Measurements from ENCODE around the gene LCN12. TPM values are rescaled to one million over a fixed set of nuclear protein-coding genes. Genes with fewer than 3 reads are reported as not detected.

Gene LCN12
- total RNA-seq, 1 experiment from 2014 or later = 0.55 TPM

DNA sequence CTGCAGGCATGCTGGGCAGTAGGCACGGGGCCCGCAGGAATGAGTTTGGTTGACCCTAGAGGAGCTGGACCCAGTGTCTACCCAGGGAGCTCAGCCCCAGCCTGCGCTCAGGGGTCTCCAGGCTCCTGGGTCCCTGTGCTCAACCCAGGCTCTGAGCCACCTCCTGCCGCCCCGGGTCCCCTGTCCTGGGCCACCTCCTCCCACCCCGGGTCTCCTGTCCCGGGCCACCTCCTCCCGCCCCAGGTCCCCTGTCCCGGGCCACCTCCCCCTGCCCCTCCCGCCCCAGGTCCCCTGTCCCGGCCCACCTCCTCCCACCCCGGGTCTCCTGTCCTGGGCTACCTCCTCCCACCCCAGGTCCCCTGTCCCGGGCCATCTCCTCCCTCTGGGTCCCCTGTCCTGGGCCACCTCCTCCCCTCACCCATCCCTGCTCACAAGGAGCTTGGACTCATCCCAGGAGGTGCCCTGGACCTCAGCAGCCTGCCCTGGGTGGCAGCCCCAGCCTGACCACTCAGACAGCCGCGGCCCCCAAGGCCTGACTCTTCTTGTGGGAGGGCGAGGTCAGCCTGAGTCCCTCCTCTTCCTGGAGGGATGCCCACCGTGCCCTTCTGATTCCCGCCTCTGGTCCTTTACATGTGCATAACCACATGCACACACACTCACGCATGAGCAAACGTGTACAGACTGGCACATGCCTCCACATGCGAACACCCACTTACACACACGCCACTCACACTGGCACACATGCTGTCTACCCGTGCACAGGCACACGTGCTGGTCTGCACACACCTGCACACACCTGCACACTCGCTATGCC, 2.4 kb downstream of the LCN12 start:
- Histone ChIP-seq H3K9ac (ENCODE audit: low read length) (no peak overlapping the region), H3K4me3 (ENCODE audit: low read length) (no peak overlapping the region), H3K4me1 (ENCODE audit: insufficient read depth, low read length) (peaks cover 7% of the 10 kb centered on the region), H2AFZ (ENCODE audit: low read length) (no peak overlapping the region), H3F3A (ENCODE audit: low read length, unreplicated experiment) (no peaks in the 10 kb centered on the region), H3K4me2 (ENCODE audit: low read length) (no peak overlapping the region), H3K9me2 (replicated peaks; ENCODE audit: low read length) (no peaks in the 10 kb centered on the region), H3K9me3 (ENCODE audit: low read length) (no peaks in the 10 kb centered on the region), H3K36me3 (ENCODE audit: low read depth, low read length) (no peaks in the 10 kb centered on the region), H3K79me2 (ENCODE audit: low read length) (no peaks in the 10 kb centered on the region), H3K27ac (ENCODE audit: low read length) (no peak overlapping the region), H3K27me3 (ENCODE audit: low read length) (no peaks in the 10 kb centered on the region), H4K20me1 (ENCODE audit: low read length) (no peaks in the 10 kb centered on the region)
- DNase-seq (no peak), ATAC-seq (no peak)
- ChIA-PET CTCF (no interaction called here), POLR2A (ENCODE audit: unreplicated experiment) (no interaction called here)
- intact Hi-C loops (cut with micrococcal nuclease) = no loop called here
- TF ChIP-seq EZH2phosphoT487 (IDR thresholded peaks at IDR 0.05; ENCODE audit: borderline replicate concordance, low read length) (no peak), EZH2 (IDR thresholded peaks at IDR 0.05; ENCODE audit: low read length, unreplicated experiment) (no peak), CTCF (conservative IDR thresholded peaks at IDR 0.05; ENCODE audit: low read depth, low read length) (no peak)
- BruUV-seq (replicated peaks) = no TSS peak

GRCh38 chr9:136955202-136955942, 3.3 kb downstream of the LCN12 start:
- CTCF ChIA-PET = no interaction called here
- no TSS peak for BruUV-seq (replicated peaks)
- H3K27me3 ChIP-seq (ENCODE audit: low read length) = no peaks in the 10 kb centered on the region
- DNase-seq (no peak), ATAC-seq (no peak)
- no peaks in the 10 kb centered on the region for H3K36me3 ChIP-seq (ENCODE audit: low read depth, low read length)
- H3K27ac ChIP-seq (ENCODE audit: low read length) = no peak overlapping the region
- H3K4me3 ChIP-seq (ENCODE audit: low read length) = no peak overlapping the region
- TF ChIP-seq EZH2 (IDR thresholded peaks at IDR 0.05; ENCODE audit: low read length, unreplicated experiment) (no peak), CTCF (conservative IDR thresholded peaks at IDR 0.05; ENCODE audit: low read depth, low read length) (no peak), EZH2phosphoT487 (IDR thresholded peaks at IDR 0.05; ENCODE audit: borderline replicate concordance, low read length) (no peak)
- intact Hi-C loops (cut with micrococcal nuclease) = no loop called here
- H2AFZ ChIP-seq (ENCODE audit: low read length) = no peak overlapping the region
- POLR2A ChIA-PET (ENCODE audit: unreplicated experiment) = no interaction called here
- H3K9ac ChIP-seq (ENCODE audit: low read length) = no peak overlapping the region
- no peaks in the 10 kb centered on the region for H3K79me2 ChIP-seq (ENCODE audit: low read length)
- no peaks in the 10 kb centered on the region for H4K20me1 ChIP-seq (ENCODE audit: low read length)
- peaks cover 4% of the 10 kb centered on the region for H3K4me1 ChIP-seq (ENCODE audit: insufficient read depth, low read length)
- no peaks in the 10 kb centered on the region for H3F3A ChIP-seq (ENCODE audit: low read length, unreplicated experiment)
- H3K4me2 ChIP-seq (ENCODE audit: low read length) = no peak overlapping the region
- no peaks in the 10 kb centered on the region for H3K9me3 ChIP-seq (ENCODE audit: low read length)
- H3K9me2 ChIP-seq (replicated peaks; ENCODE audit: low read length) = no peaks in the 10 kb centered on the region

- Histone ChIP-seq H3K27me3 (ENCODE audit: low read length) (no peaks in the 10 kb centered on the region), H3K9ac (ENCODE audit: low read length) (no peak overlapping the region), H3F3A (ENCODE audit: low read length, unreplicated experiment) (no peaks in the 10 kb centered on the region), H3K36me3 (ENCODE audit: low read depth, low read length) (no peaks in the 10 kb centered on the region), H4K20me1 (ENCODE audit: low read length) (no peaks in the 10 kb centered on the region), H3K4me1 (ENCODE audit: insufficient read depth, low read length) (no peaks in the 10 kb centered on the region), H3K4me3 (ENCODE audit: low read length) (no peak overlapping the region), H3K79me2 (ENCODE audit: low read length) (no peaks in the 10 kb centered on the region), H3K9me3 (ENCODE audit: low read length) (no peaks in the 10 kb centered on the region), H3K4me2 (ENCODE audit: low read length) (no peak overlapping the region), H3K27ac (ENCODE audit: low read length) (no peak overlapping the region), H2AFZ (ENCODE audit: low read length) (no peak overlapping the region), H3K9me2 (replicated peaks; ENCODE audit: low read length) (no peaks in the 10 kb centered on the region)
- DNase-seq (no peak), ATAC-seq (no peak)
- TF ChIP-seq EZH2phosphoT487 (IDR thresholded peaks at IDR 0.05; ENCODE audit: borderline replicate concordance, low read length) (no peak), EZH2 (IDR thresholded peaks at IDR 0.05; ENCODE audit: low read length, unreplicated experiment) (no peak), CTCF (conservative IDR thresholded peaks at IDR 0.05; ENCODE audit: low read depth, low read length) (no peak)
- CTCF ChIA-PET = no interaction called here
- POLR2A ChIA-PET (ENCODE audit: unreplicated experiment) = no interaction called here
- no TSS peak for BruUV-seq (replicated peaks)
- intact Hi-C loops (cut with micrococcal nuclease) = no loop called here
Observed at GRCh38 chr9:136955943-136956335, 3.9 kb downstream of the LCN12 start.

Data from PC-3 (cell line).